Measurements from ENCODE around the gene FITM1. TPM values are rescaled to one million over a fixed set of nuclear protein-coding genes. Genes with fewer than 3 reads are reported as not detected.

The FITM1 gene
- polyA plus RNA-seq, 3 donors, result 2.1 TPM; not detected in 2

DNA sequence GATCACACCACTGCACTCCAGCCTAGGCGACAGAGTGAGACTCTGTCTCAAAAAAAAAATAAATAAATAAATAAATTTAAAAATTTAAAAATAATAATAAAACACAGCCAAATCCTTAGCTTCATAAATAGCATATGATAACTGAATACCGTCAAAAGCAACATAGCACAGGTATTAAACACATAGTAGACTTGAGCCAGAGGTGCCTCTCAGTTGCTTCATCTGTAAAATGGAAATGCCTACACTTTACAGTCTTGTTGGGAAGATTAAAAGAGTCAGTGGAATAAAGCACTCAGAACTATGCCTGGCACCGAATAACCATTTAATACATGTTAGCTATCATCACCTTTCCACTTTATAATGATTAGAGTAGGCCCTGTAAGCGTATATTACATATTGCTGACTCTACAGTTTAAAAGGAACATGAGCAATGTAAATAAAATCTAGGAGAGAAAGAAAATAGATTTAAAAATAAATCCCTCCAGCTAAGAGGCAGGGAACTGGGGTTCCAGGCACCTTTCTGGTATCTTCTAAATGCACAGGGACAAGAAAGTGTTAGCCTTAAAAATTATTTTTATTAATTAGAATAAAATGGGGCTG lies 23.7 kb upstream of the FITM1 start:
- Histone ChIP-seq H2AFZ (ENCODE audit: insufficient read depth, low read depth, low read length, poor library complexity, severe bottlenecking) (no peak overlapping the region), H3K4me2 (replicated peaks; ENCODE audit: extremely low read depth, low read length, poor library complexity, severe bottlenecking) (no peak overlapping the region), H3K36me3 (replicated peaks in 1 of 2; ENCODE audit: control insufficient read depth in 1 of 2, insufficient read depth in 2 of 2, low read length in 2 of 2) (peaks cover 19 to 34% of the 10 kb centered on the region in 2 donors), H3K4me1 (ENCODE audit: control insufficient read depth in 1 of 2, insufficient read depth in 2 of 2, low read length in 2 of 2) (peaks cover 5 to 8% of the 10 kb centered on the region in 2 donors), H3K27ac (ENCODE audit: low read depth in 1 of 2, low read length in 2 of 2) (no peak overlapping the region), H3K79me2 (ENCODE audit: insufficient read depth, low read length) (no peaks in the 10 kb centered on the region), H3K9me3 (replicated peaks in 1 of 2; ENCODE audit: control insufficient read depth in 1 of 2, insufficient read depth in 1 of 2, low read length in 2 of 2) (no peaks in the 10 kb centered on the region), H3K27me3 (ENCODE audit: control insufficient read depth in 2 of 2, insufficient read depth in 2 of 2, low read length in 2 of 2) (no peaks in the 10 kb centered on the region), H4K20me1 (ENCODE audit: insufficient read depth, low read length) (no peaks in the 10 kb centered on the region), H3K9ac (ENCODE audit: insufficient read depth, low read length, poor library complexity, severe bottlenecking) (no peak overlapping the region), H3K4me3 (replicated peaks in 1 of 3; ENCODE audit: low read depth in 2 of 3, low read length in 3 of 3) (no peak overlapping the region)
- Mint-ChIP-seq H3K36me3 (peaks cover 30 to 32% of the 10 kb centered on the region in 2 donors), H3K27me3 (ENCODE audit: low read depth in 3 of 3) (peaks cover 0 to 1% (median 0%) of the 10 kb centered on the region in 3 donors), H3K27ac (no peak overlapping the region), H3K4me3 (no peak overlapping the region), H3K9me3 (peaks cover 0 to 7% (median 2%) of the 10 kb centered on the region in 7 donors), H3K4me1 (peaks cover 12% of the 10 kb centered on the region)
- TF ChIP-seq CTCF (IDR thresholded peaks at IDR 0.05), result no peak
- intact Hi-C loops (cut with micrococcal nuclease), result loop anchor here (5.0 to 10.0 kb wide), 3 partner anchors 49 to 122 kb away; partner anchors contain the start of gene DHRS4L2 (in 1 of the 2)
- no peak for DNase-seq
- WGBS (ENCODE audit: insufficient coverage), result no CpG with 5 or more reads among the region's 4 CpGs

GRCh38 chr14:24108336-24108874 lies 22.1 kb upstream of the FITM1 start:
- Histone ChIP-seq H3K36me3 (replicated peaks in 1 of 2; ENCODE audit: control insufficient read depth in 1 of 2, insufficient read depth in 2 of 2, low read length in 2 of 2) (peaks cover 8 to 19% of the 10 kb centered on the region in 2 donors), H3K27me3 (ENCODE audit: control insufficient read depth in 2 of 2, insufficient read depth in 2 of 2, low read length in 2 of 2) (no peaks in the 10 kb centered on the region), H3K79me2 (ENCODE audit: insufficient read depth, low read length) (no peaks in the 10 kb centered on the region), H2AFZ (ENCODE audit: insufficient read depth, low read depth, low read length, poor library complexity, severe bottlenecking) (peak overlapping the region; percentile 67), H4K20me1 (ENCODE audit: insufficient read depth, low read length) (no peaks in the 10 kb centered on the region), H3K4me1 (ENCODE audit: control insufficient read depth in 1 of 2, insufficient read depth in 2 of 2, low read length in 2 of 2) (peaks cover 7 to 12% of the 10 kb centered on the region in 2 donors), H3K9ac (ENCODE audit: insufficient read depth, low read length, poor library complexity, severe bottlenecking) (no peak overlapping the region), H3K9me3 (replicated peaks in 1 of 2; ENCODE audit: control insufficient read depth in 1 of 2, insufficient read depth in 1 of 2, low read length in 2 of 2) (no peaks in the 10 kb centered on the region), H3K4me2 (replicated peaks; ENCODE audit: extremely low read depth, low read length, poor library complexity, severe bottlenecking) (no peak overlapping the region), H3K27ac (ENCODE audit: low read depth in 1 of 2, low read length in 2 of 2) (peak overlapping the region in 1 of 2 donors; percentile 54), H3K4me3 (replicated peaks in 1 of 3; ENCODE audit: low read depth in 2 of 3, low read length in 3 of 3) (no peak overlapping the region)
- Mint-ChIP-seq H3K27ac (peak overlapping the region in 6 of 7 donors; percentile 47 to 87 (median 76)), H3K27me3 (ENCODE audit: low read depth in 3 of 3) (peaks cover 0 to 1% (median 0%) of the 10 kb centered on the region in 3 donors), H3K4me1 (peaks cover 12% of the 10 kb centered on the region), H3K4me3 (peak overlapping the region in 1 of 2 donors; percentile 68), H3K36me3 (peaks cover 17 to 19% of the 10 kb centered on the region in 2 donors), H3K9me3 (peaks cover 0 to 4% (median 1%) of the 10 kb centered on the region in 7 donors)
- intact Hi-C loops (cut with micrococcal nuclease), result loop anchor here (2.0 to 10.0 kb wide), 4 partner anchors 14 to 124 kb away; partner anchors contain the start of genes DHRS4L2 (in 1 of the 2) and PCK2 (in 1 of the 2)
- no peak for TF ChIP-seq CTCF (IDR thresholded peaks at IDR 0.05)
- WGBS (ENCODE audit: insufficient coverage), result 100% methylated on average over 1 of the region's 5 CpGs
- DNase-seq, result no peak
